BJ (cell line): ENCODE measurements around the gene ALKBH7. TPM values are rescaled to one million over a fixed set of nuclear protein-coding genes. Genes with fewer than 3 reads are reported as not detected.
A peak's percentile ranks its signal among the peaks of the same experiment; 100 is the strongest.

ENCODE experiments used
- CTCF ChIA-PET: fragments of 350-600 bp; formaldehyde crosslinking; extraction: SDS; loops from one replicate; lab custom pipeline; 2021; ENCODE audit warnings: antibody characterized with exemption, inconsistent platforms; lab: Yijun Ruan, JAX
- POLR2A ChIA-PET: fragments of 300-600 bp; sonication (Branson Sonifier 250); formaldehyde crosslinking; extraction: SDS; loops from one replicate; lab custom pipeline; 2021; ENCODE audit warnings: antibody characterized with exemption; lab: Charles Lee
- DNase-seq: peaks from one replicate; pipeline ENCODE4 v3.0.0-alpha.2; 2011; ENCODE audit warnings: low read depth
- H3K27me3 ChIP-seq: 2 replicates; pipeline ENCODE4 v1.6.0; 2011; ENCODE audit warnings: low read length; ENCODE audit not compliant: control insufficient read depth, insufficient read depth
- H3K36me3 ChIP-seq: 2 replicates; pipeline ENCODE4 v1.5.1; 2011; ENCODE audit warnings: low read length; ENCODE audit not compliant: control insufficient read depth, insufficient read depth
- H3K4me3 ChIP-seq: 2 replicates; pipeline ENCODE4 v1.5.1; 2011; ENCODE audit warnings: low read depth, mild to moderate bottlenecking, control low read depth, low read length
- CTCF ChIP-seq: IDR thresholded peaks from 2 replicates; pipeline ENCODE4 v1.5.1; 2011; ENCODE audit warnings: low read depth, mild to moderate bottlenecking, control low read depth, inconsistent platforms, low read length, moderate library complexity; ENCODE audit not compliant: insufficient read depth
- polyA plus RNA-seq: library from polyadenylated mRNA; depleted of rRNA; stranded (reverse); fragments of >200 nt; gene quantifications from 2 replicates; pipeline ENCODE4 v1.2.3, GENCODE V29; 2011

ALKBH7 gene
- polyA plus RNA-seq, 1 experiment: 40.9 TPM

GRCh38 chr19:6383188-6383587 is 10.6 kb downstream of the ALKBH7 start:
- TF ChIP-seq CTCF: no peak
- no peak for DNase-seq
- Histone ChIP-seq H3K4me3 (no peak overlapping the region), H3K36me3 (peaks cover 47% of the 10 kb centered on the region), H3K27me3 (no peaks in the 10 kb centered on the region)
- POLR2A ChIA-PET: no interaction called here
- CTCF ChIA-PET: no interaction called here

GRCh38 chr19:6384381-6384780 is 11.8 kb downstream of the ALKBH7 start:
- no peak overlapping the region for H3K4me3 ChIP-seq
- no peak for DNase-seq
- TF ChIP-seq CTCF: no peak
- H3K36me3 ChIP-seq: peaks cover 51% of the 10 kb centered on the region
- POLR2A ChIA-PET: no interaction called here
- CTCF ChIA-PET: no interaction called here
- H3K27me3 ChIP-seq: no peaks in the 10 kb centered on the region

- DNase-seq: no peak
- ChIA-PET POLR2A (no interaction called here), CTCF (no interaction called here)
- no peak overlapping the region for H3K4me3 ChIP-seq
- H3K36me3 ChIP-seq: peaks cover 34% of the 10 kb centered on the region
- H3K27me3 ChIP-seq: no peaks in the 10 kb centered on the region
- no peak for TF ChIP-seq CTCF
Observed at GRCh38 chr19:6387372-6387771, 14.8 kb downstream of the ALKBH7 start.

GRCh38 chr19:6392221-6393073 is 19.9 kb downstream of the ALKBH7 start:
- DNase-seq: no peak
- CTCF ChIA-PET: interaction anchor here (1.4 to 1.5 kb wide), 2 partner anchors 17 to 25 kb away, joined by 3 read pairs; no protein-coding TSS in a partner anchor
- TF ChIP-seq CTCF: no peak
- POLR2A ChIA-PET: no interaction called here
- no peaks in the 10 kb centered on the region for H3K27me3 ChIP-seq
- peak overlapping the region; percentile 91 for H3K4me3 ChIP-seq
- H3K36me3 ChIP-seq: peaks cover 12% of the 10 kb centered on the region

GRCh38 chr19:6393074-6393982 is 20.7 kb downstream of the ALKBH7 start, which contains the start of gene GTF2F1:
TSS of gene GTF2F1 (minus strand) at chr19:6393164. CDS start at chr19:6392995, 169 bp downstream.
- peaks cover 8% of the 10 kb centered on the region for H3K36me3 ChIP-seq
- no peaks in the 10 kb centered on the region for H3K27me3 ChIP-seq
- peak within 1 kb of the TSS; percentile 91 for H3K4me3 ChIP-seq
- DNase-seq: peak; percentile 71
- CTCF ChIA-PET: interaction anchor here (0.7 to 1.5 kb wide), 4 partner anchors 18 to 55 kb away, joined by 3 read pairs; partner anchors contain the start of gene KHSRP
- POLR2A ChIA-PET: interaction anchor here (0.6 kb wide), 2 partner anchors 24 to 328 kb away, joined by 3 to 5 read pairs; no protein-coding TSS in a partner anchor
- peak; percentile 46 for TF ChIP-seq CTCF
